ENCODE results near the gene SNX30.

SNX30 gene

DNA sequence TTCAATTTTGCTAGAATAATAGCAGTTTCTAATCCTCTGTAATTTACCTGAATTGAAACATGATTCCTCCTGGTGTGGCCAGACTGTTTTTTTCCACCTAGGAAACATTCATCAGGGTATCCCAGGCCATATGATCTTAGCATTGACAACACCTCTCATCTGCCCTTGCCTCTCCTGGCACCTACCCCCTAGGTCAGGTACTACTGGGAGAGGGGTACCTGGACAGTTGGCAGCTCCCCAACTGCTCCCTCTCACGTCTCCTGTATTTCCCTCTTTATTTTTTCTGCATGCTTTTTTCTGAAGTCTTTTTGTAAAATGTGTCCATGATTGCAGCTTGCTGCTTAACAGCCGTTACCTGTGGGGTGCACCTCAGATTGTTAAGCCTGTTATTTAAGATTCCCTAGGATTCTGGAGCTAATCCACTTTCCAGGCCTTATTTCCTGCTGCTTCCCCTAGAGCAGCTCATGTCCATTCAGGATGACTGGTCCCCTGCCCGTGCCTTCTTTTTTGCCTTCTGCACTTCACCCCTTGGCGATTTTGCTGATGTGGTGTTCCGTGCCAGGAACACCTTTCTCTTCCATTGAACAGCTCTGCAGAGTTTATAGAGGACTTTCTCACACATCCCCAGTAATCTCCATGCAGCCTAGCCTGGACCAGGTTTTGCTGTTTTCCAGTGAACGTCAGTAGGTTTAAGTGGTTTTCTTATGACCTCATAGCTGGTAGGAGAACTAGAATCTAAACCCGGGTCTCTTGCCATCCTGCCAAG, 33.6 kb downstream of the SNX30 start:
- Histone ChIP-seq H3K9ac (ENCODE audit: low read length in 2 of 2) (no peak overlapping the region), H3K27me3 (ENCODE audit: control insufficient read depth in 1 of 2, insufficient read depth in 2 of 2, low read length in 2 of 2) (no peaks in the 10 kb centered on the region), H3K36me3 (ENCODE audit: control insufficient read depth in 2 of 2, insufficient read depth in 2 of 2, low read length in 2 of 2) (no peaks in the 10 kb centered on the region), H3K4me3 (ENCODE audit: low read length in 2 of 2) (peak overlapping the region in 1 of 2 donors; percentile 22), H3K9me3 (ENCODE audit: control insufficient read depth in 2 of 2, low read length in 2 of 2) (no peaks in the 10 kb centered on the region), H3K4me1 (ENCODE audit: control insufficient read depth, insufficient read depth, low read length) (peaks cover 24% of the 10 kb centered on the region), H3K27ac (ENCODE audit: low read length) (no peak overlapping the region)

- H3K27ac ChIP-seq (ENCODE audit: low read length) = no peak overlapping the region
- H3K9me3 ChIP-seq (ENCODE audit: control insufficient read depth in 2 of 2, low read length in 2 of 2) = no peaks in the 10 kb centered on the region
- no peaks in the 10 kb centered on the region for H3K27me3 ChIP-seq (ENCODE audit: control insufficient read depth in 1 of 2, insufficient read depth in 2 of 2, low read length in 2 of 2)
- H3K4me3 ChIP-seq (ENCODE audit: low read length in 2 of 2) = no peak overlapping the region
- no peak overlapping the region for H3K9ac ChIP-seq (ENCODE audit: low read length in 2 of 2)
- no peaks in the 10 kb centered on the region for H3K36me3 ChIP-seq (ENCODE audit: control insufficient read depth in 2 of 2, insufficient read depth in 2 of 2, low read length in 2 of 2)
- peaks cover 29% of the 10 kb centered on the region for H3K4me1 ChIP-seq (ENCODE audit: control insufficient read depth, insufficient read depth, low read length)
Observed at GRCh38 chr9:112785986-112786385, 35.4 kb downstream of the SNX30 start.

DNA sequence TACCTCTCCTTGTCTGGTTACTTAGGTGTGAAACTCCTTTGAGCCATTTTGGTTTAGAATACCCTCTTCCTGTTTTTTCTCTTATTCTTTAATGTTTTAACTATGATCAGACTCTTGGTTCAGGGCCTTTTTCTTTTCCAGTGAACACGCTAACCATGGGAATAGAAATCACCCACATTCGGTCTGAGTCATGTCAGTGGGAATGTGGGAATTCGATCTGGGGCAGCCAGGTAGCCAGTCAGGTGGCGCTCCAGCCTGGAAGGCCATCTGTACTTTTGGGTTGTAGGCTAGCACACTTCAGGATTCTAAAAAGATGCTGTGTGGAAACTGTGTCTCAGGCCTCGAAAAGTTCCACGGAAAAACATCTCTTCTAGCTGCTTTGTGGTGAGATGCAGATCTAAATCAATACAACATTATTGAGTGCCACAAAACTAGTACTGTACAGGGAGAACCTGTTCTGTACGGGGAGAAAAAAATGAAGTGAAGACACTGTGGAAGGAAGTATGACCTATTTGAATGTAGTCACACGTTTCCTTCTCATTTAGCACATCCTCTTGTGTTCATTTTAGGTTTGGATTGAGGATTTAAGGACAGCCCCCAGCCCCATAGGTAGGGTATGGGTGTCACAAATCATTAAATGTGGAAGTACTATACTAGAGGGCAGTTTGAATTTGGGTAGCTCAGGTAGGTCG, 36.4 kb downstream of the SNX30 start:
- Histone ChIP-seq H3K27me3 (ENCODE audit: control insufficient read depth in 1 of 2, insufficient read depth in 2 of 2, low read length in 2 of 2) (no peaks in the 10 kb centered on the region), H3K4me1 (ENCODE audit: control insufficient read depth, insufficient read depth, low read length) (peaks cover 29% of the 10 kb centered on the region), H3K4me3 (ENCODE audit: low read length in 2 of 2) (no peak overlapping the region), H3K9ac (ENCODE audit: low read length in 2 of 2) (no peak overlapping the region), H3K27ac (ENCODE audit: low read length) (no peak overlapping the region), H3K9me3 (ENCODE audit: control insufficient read depth in 2 of 2, low read length in 2 of 2) (no peaks in the 10 kb centered on the region), H3K36me3 (ENCODE audit: control insufficient read depth in 2 of 2, insufficient read depth in 2 of 2, low read length in 2 of 2) (no peaks in the 10 kb centered on the region)

DNA sequence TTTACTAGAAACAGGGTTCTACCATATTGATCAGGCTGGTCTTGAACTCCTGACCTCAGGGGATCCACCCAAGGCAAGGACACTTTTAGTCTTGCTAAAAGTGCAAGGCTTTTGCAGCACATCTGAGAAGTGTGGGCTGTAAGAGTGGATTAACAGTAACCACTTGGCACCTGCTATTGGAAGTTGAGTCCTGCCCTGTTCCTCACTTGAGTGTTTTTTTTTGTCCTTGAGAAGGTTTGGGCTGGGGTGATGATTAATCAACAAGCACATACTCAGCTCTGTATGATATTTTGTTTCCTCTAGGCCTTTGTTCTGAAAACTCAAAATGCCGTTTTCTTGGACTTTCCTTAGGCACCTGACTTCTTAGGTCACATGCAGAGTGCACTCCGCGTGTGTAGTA, 37.4 kb downstream of the SNX30 start:
- no peaks in the 10 kb centered on the region for H3K9me3 ChIP-seq (ENCODE audit: control insufficient read depth in 2 of 2, low read length in 2 of 2)
- H3K4me3 ChIP-seq (ENCODE audit: low read length in 2 of 2) = no peak overlapping the region
- no peak overlapping the region for H3K27ac ChIP-seq (ENCODE audit: low read length)
- H3K9ac ChIP-seq (ENCODE audit: low read length in 2 of 2) = no peak overlapping the region
- H3K36me3 ChIP-seq (ENCODE audit: control insufficient read depth in 2 of 2, insufficient read depth in 2 of 2, low read length in 2 of 2) = no peaks in the 10 kb centered on the region
- H3K4me1 ChIP-seq (ENCODE audit: control insufficient read depth, insufficient read depth, low read length) = peaks cover 31% of the 10 kb centered on the region
- no peaks in the 10 kb centered on the region for H3K27me3 ChIP-seq (ENCODE audit: control insufficient read depth in 1 of 2, insufficient read depth in 2 of 2, low read length in 2 of 2)

- peak overlapping the region; percentile 53 for H3K27ac ChIP-seq (ENCODE audit: low read length)
Observed at GRCh38 chr9:112789473-112789872, 38.9 kb downstream of the SNX30 start.

DNA sequence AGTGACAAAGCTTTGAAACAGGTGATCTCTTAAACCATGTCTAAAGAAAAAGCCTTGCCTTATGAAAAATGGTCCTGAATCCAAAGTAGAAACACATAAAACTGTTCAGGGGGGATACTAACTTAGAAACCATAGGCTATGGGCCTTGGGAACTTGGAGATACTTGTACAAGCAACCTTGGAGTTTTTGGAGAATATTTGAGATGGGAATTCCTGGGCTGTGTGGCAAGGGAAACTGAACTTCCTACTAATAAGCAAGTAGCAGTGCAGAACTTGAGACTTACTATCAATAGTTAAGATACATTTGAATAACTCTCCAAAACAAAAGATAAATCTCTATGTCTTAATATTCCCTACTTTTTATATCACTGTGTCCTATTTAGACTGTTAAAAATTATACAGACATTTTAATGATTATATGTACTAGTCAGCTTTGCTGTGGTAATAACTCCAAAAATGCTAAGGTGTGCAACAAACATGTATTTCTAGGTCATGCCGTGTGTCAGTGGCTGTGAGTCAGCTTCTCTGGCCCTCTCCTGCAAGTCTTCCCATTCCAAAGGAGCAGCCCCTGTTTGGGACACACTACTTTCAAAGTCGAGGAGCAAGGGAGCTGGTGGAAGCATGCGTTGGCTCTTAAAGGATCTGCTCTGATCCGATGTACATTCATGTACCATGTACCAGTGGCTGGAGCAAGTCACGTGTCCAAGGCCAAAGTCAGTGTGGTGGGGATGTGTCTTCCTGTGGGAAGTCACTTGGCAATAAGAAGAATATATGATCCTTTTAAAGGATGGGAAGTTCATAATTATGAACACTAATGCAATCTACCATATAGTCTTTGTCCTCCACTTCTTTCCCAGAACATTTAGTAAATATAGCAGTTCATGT, 39.6 kb downstream of the SNX30 start:
- H3K9ac ChIP-seq (ENCODE audit: low read length in 2 of 2) = no peak overlapping the region
- no peaks in the 10 kb centered on the region for H3K36me3 ChIP-seq (ENCODE audit: control insufficient read depth in 2 of 2, insufficient read depth in 2 of 2, low read length in 2 of 2)
- H3K9me3 ChIP-seq (ENCODE audit: control insufficient read depth in 2 of 2, low read length in 2 of 2) = no peaks in the 10 kb centered on the region
- peaks cover 22% of the 10 kb centered on the region for H3K4me1 ChIP-seq (ENCODE audit: control insufficient read depth, insufficient read depth, low read length)
- H3K4me3 ChIP-seq (ENCODE audit: low read length in 2 of 2) = no peak overlapping the region
- H3K27ac ChIP-seq (ENCODE audit: low read length) = peak overlapping the region; percentile 8
- no peaks in the 10 kb centered on the region for H3K27me3 ChIP-seq (ENCODE audit: control insufficient read depth in 1 of 2, insufficient read depth in 2 of 2, low read length in 2 of 2)

More at GRCh38 chr9:112789473-112789872, 38.9 kb downstream of the SNX30 start:
- Histone ChIP-seq H3K9ac (ENCODE audit: low read length in 2 of 2) (no peak overlapping the region), H3K36me3 (ENCODE audit: control insufficient read depth in 2 of 2, insufficient read depth in 2 of 2, low read length in 2 of 2) (no peaks in the 10 kb centered on the region), H3K4me1 (ENCODE audit: control insufficient read depth, insufficient read depth, low read length) (peaks cover 24% of the 10 kb centered on the region), H3K9me3 (ENCODE audit: control insufficient read depth in 2 of 2, low read length in 2 of 2) (no peaks in the 10 kb centered on the region), H3K27me3 (ENCODE audit: control insufficient read depth in 1 of 2, insufficient read depth in 2 of 2, low read length in 2 of 2) (no peaks in the 10 kb centered on the region), H3K4me3 (ENCODE audit: low read length in 2 of 2) (no peak overlapping the region)

DNA sequence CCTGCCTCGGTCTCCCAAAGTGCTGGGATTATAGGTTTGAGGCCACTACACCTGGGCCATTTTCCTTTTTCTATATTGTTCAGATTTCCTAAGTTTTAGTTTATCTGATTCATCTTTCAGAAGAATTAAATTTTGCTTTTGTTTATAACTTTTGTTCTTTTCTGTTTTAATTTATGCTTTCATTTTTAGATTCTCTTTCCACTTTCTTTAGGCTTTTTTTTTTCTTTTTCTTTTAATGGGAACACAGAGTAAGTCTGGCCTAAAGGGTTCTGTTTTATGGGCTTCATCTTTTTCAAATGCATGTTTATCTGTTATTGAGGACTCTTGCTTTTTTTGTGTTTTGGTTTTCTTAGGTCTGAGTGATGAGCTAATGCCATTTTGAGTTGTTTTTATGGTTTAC, 42.1 kb downstream of the SNX30 start:
- H3K9me3 ChIP-seq (ENCODE audit: control insufficient read depth in 2 of 2, low read length in 2 of 2) = no peaks in the 10 kb centered on the region
- peaks cover 27% of the 10 kb centered on the region for H3K4me1 ChIP-seq (ENCODE audit: control insufficient read depth, insufficient read depth, low read length)
- H3K4me3 ChIP-seq (ENCODE audit: low read length in 2 of 2) = no peak overlapping the region
- no peak overlapping the region for H3K9ac ChIP-seq (ENCODE audit: low read length in 2 of 2)
- no peaks in the 10 kb centered on the region for H3K27me3 ChIP-seq (ENCODE audit: control insufficient read depth in 1 of 2, insufficient read depth in 2 of 2, low read length in 2 of 2)
- no peak overlapping the region for H3K27ac ChIP-seq (ENCODE audit: low read length)
- H3K36me3 ChIP-seq (ENCODE audit: control insufficient read depth in 2 of 2, insufficient read depth in 2 of 2, low read length in 2 of 2) = no peaks in the 10 kb centered on the region

GRCh38 chr9:112793213-112793810, 42.8 kb downstream of the SNX30 start:
- Histone ChIP-seq H3K9ac (ENCODE audit: low read length in 2 of 2) (no peak overlapping the region), H3K27ac (ENCODE audit: low read length) (no peak overlapping the region), H3K27me3 (ENCODE audit: control insufficient read depth in 1 of 2, insufficient read depth in 2 of 2, low read length in 2 of 2) (no peaks in the 10 kb centered on the region), H3K4me3 (ENCODE audit: low read length in 2 of 2) (no peak overlapping the region), H3K4me1 (ENCODE audit: control insufficient read depth, insufficient read depth, low read length) (peaks cover 25% of the 10 kb centered on the region), H3K9me3 (ENCODE audit: control insufficient read depth in 2 of 2, low read length in 2 of 2) (no peaks in the 10 kb centered on the region), H3K36me3 (ENCODE audit: control insufficient read depth in 2 of 2, insufficient read depth in 2 of 2, low read length in 2 of 2) (no peaks in the 10 kb centered on the region)

- no peaks in the 10 kb centered on the region for H3K36me3 ChIP-seq (ENCODE audit: control insufficient read depth in 2 of 2, insufficient read depth in 2 of 2, low read length in 2 of 2)
- no peaks in the 10 kb centered on the region for H3K27me3 ChIP-seq (ENCODE audit: control insufficient read depth in 1 of 2, insufficient read depth in 2 of 2, low read length in 2 of 2)
- H3K27ac ChIP-seq (ENCODE audit: low read length) = no peak overlapping the region
- no peak overlapping the region for H3K9ac ChIP-seq (ENCODE audit: low read length in 2 of 2)
- H3K9me3 ChIP-seq (ENCODE audit: control insufficient read depth in 2 of 2, low read length in 2 of 2) = no peaks in the 10 kb centered on the region
- H3K4me1 ChIP-seq (ENCODE audit: control insufficient read depth, insufficient read depth, low read length) = peaks cover 16% of the 10 kb centered on the region
- H3K4me3 ChIP-seq (ENCODE audit: low read length in 2 of 2) = no peak overlapping the region
Observed at GRCh38 chr9:112794731-112795130, 44.2 kb downstream of the SNX30 start.

DNA sequence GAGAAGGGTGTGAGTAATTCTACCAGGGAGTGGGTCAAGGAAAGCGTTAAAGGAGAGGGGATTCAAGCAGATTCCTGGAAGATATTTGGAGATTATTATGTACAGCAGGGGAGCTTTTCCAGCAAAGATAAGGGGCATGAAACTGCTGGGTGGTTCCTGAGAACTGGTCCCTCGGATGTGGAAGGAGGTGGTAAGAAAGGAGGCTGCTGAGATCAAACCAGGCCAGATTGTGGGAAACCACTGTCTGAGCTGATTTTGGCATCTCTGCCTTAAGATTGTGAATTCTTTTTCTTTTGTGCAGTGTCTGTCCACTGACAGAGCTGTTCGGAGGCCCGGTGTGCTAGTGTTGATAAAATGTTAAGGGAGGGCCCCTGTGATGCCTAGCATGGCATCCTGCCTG, 45.4 kb downstream of the SNX30 start:
- no peak overlapping the region for H3K27ac ChIP-seq (ENCODE audit: low read length)
- no peaks in the 10 kb centered on the region for H3K27me3 ChIP-seq (ENCODE audit: control insufficient read depth in 1 of 2, insufficient read depth in 2 of 2, low read length in 2 of 2)
- no peaks in the 10 kb centered on the region for H3K9me3 ChIP-seq (ENCODE audit: control insufficient read depth in 2 of 2, low read length in 2 of 2)
- no peak overlapping the region for H3K9ac ChIP-seq (ENCODE audit: low read length in 2 of 2)
- peaks cover 11% of the 10 kb centered on the region for H3K4me1 ChIP-seq (ENCODE audit: control insufficient read depth, insufficient read depth, low read length)
- H3K4me3 ChIP-seq (ENCODE audit: low read length in 2 of 2) = no peak overlapping the region
- no peaks in the 10 kb centered on the region for H3K36me3 ChIP-seq (ENCODE audit: control insufficient read depth in 2 of 2, insufficient read depth in 2 of 2, low read length in 2 of 2)
